Glomerular visceral epithelial cell (primary cell): Measurements from ENCODE around the gene SP4.
"Not testable (repeated sequence)": the region's sequence is repeated elsewhere in the genome, so short reads cannot be mapped to it uniquely, and the experiment has no call there.

Experiments
- DNase-seq: peaks from one replicate; pipeline ENCODE4 v3.0.0-alpha.2; 2016; ENCODE audit errors: extremely low spot score

The SP4 gene

DNA sequence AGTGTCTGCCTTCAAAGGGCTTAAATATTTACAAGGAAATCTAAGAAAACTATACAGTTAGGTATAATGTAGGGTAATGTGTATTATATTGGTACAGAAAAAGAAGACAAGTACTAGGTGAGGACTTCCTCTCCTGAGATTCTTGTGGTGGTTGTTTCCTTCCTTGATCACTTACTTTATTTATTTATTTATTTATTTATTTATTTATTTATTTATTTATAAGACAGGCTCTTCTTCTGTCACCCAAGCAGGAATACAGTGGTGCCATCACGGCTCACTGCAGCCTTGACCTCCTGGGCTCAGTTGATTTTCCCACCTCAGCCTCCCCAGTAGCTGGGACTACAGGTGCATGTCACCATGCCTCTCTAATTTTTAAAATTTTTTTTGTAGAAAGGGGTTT, 96.8 kb downstream of the SP4 start:
- no peak for DNase-seq

DNA sequence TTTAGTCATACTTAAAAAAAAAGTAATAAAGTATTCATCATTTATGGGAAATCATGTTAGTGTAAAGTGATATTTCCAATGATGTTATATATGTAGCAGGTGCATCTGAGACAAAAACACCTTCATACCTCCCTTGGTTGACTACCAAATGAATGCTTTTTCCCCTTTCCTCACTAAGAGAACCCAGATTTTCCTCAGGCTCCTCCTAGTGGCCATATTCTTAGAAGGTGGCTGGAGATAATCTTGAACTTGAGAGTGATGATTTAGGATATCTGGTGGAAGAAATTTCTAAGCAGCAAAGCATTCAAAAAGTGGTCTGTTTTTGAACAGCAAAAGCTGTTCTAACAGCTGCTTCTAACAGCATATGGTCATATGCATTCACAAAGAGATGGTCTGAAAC, 98.1 kb downstream of the SP4 start:
- DNase-seq = no peak

DNA sequence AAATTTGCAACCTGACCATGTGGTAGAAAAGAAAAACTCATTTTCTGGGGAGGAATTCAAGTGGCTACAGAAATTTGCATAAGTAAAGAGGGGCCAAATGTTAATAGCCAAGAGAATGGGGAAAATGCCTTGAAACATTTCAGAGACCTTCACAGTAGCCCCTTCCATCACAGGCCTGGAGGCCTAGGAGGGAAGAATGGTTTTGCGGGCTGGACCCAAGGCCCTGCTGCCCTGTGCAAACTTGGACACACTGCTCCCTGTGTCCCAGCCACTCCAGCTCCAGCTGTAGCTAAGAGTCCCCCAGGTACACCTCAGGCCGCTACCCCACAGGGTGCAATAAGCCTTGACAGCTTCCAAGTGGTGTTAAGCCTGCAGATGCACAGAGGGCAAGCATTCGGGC, 98.6 kb downstream of the SP4 start:
- DNase-seq = no peak

- not testable (repeated sequence) for DNase-seq
Measured at GRCh38 chr7:21532485-21532884, 104.6 kb downstream of the SP4 start.

DNA sequence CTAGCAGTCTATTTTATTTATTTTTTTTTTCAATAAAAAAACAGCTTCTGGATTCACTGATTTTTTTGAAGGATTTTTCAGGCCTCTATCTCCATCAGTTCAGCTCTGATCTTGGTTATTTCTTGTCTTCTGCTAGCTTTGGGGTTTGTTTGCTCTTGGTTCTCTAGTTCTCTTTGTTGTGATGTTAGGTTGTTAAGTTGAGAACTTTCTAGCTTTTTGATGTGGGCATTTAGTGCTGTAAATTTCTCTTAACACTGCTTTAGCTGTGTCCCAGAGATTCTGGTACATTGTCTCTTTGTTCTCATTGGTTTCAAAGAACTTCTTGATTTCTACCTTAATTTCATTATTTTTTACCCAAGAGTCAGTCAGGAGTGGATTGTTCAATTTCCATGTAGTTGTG, 105.8 kb downstream of the SP4 start:
- DNase-seq = not testable (repeated sequence)

DNA sequence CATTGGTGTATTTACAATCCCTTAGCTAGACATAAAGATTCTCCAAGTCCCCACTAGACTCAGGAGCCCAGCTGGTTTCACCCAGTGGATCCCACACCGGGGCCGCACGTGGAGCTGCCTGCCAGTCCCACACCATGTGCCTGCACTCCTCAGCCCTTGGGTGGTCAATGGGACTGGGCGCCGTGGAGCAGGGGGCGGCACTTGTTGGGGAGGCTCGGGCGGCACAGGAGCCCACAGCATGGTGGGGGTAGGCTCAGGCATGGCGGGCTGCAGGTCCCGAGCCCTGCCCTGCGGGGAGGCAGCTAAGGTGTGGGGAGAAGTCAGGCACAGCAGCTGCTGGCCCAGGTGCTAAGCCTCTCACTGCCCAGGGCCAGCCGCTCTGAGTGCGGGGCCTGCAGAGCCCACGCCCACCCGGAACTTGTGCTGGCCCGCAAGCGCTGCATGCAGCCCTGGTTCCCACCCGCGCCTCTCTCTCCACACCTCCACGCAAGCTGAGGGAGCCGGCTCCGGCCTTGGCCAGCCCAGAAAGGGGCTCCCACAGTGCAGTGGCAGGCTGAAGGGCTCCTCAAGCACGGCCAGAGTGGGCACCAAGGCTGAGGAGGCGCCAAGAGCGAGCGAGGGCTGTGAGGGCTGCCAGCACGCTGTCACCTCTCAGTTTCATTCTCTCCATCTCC, 108.7 kb downstream of the SP4 start:
- DNase-seq = not testable (repeated sequence)

DNA sequence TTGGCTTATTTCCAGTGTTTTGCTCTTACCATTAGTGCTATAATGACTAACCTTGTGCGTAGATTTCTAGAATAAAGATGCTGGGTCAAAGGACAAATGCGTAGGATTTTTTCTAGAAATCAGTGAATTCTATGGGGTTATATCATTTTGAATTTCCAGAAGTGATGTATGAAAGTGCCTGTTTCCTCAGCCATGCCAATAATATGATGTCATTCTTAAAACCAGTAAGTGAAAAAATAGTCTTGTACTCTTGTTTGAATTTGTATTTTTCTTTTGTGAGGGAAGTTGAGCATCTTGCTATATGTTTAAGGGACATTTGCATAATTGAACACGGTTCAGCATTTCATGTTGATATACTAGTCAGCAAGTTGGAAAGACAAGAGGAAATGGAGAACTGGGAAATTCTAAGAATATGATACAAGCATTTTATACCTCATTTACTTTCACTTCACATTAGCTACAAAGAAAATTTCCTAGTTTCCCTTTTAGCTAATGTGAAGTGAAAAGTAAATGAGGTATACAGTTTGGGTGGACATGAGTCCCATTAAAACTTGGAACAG, 111.1 kb downstream of the SP4 start:
- no peak for DNase-seq

- peak; percentile 2 for DNase-seq
Measured at GRCh38 chr7:21542891-21543527, 115.1 kb downstream of the SP4 start, which contains the start of gene DNAH11. Gene DNAH11, plus strand, starts transcription at chr7:21543039. Its CDS starts 207 bp downstream, at chr7:21543246.

GRCh38 chr7:21543528-21544302, 115.8 kb downstream of the SP4 start:
- no peak for DNase-seq

GRCh38 chr7:21544303-21544656, 116.4 kb downstream of the SP4 start:
- DNase-seq = no peak

DNA sequence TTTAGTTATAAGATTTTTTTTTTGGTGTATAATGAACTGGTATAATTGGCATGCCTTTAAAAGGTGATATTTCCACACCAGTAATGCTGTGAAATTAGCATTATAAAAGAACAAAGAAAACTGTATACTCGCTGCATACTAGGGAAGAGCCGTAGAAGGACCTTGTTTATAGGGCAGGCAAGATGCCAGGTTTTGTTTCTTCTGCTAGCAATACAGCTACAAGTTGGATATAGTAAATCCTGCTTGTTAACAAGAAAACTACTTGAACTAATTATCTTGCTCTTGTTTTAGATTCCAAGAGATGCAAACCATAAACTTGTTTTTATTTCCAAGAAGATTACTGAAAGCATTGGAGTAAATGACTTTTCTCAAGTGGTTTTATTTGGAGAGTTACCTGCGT, 116.8 kb downstream of the SP4 start:
- no peak for DNase-seq

DNA sequence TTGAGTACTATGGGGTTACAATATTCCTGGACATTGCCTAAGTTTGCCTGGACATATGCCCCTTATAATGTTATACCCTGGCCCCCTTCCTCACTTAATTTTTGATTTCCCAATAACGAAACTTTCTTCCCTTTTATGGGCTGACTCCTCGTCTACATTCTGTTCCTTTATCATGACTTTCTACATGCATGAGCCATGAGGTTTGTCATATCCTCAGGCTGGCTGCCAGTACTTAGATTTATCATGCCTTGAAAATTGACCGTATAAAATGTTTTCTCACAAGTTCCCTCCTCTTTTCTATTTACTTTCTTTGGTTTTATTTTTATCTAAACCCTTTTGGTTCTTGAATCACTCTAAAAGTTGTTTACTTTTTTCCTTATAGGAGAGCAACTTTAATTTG, 119.6 kb downstream of the SP4 start:
- no peak for DNase-seq

- DNase-seq = no peak
Measured at GRCh38 chr7:21548491-21548890, 120.6 kb downstream of the SP4 start.

DNA sequence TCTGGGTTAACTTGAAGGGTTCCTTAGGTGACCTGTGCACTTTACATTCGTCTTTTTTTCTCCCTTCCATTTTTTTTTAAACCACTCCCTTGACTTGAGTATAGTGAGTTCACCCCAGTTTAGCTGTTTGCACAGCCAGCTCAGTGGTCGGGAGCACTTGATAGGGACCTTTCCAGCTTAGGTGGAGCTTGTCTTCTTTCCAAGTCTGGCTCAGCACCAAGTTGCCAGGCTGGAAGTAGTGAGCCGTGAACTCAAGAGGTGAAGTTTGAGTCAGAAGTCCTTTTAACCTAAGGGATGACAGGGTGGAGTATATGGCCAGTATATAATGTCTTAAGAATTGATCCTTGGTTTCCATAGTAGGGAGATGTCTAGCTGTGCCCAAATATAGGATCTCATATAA, 122.2 kb downstream of the SP4 start:
- no peak for DNase-seq

GRCh38 chr7:21550821-21551531, 123.1 kb downstream of the SP4 start:
- no peak for DNase-seq

GRCh38 chr7:21562385-21562784, 134.5 kb downstream of the SP4 start:
- DNase-seq = no peak
